GM13977 (cell line): Measurements from ENCODE around the gene B3GNT9.

Experiments
- DNase-seq: peaks from one replicate; pipeline ENCODE4 v3.0.0; 2012; ENCODE audit warnings: low spot score
- in situ Hi-C: fragments of 300-500 bp; cut with MboI; formaldehyde crosslinking; loops from one replicate; pipeline ENCODE4 v1.12.0; 2022; ENCODE audit warnings: low sequenced_read_pairs, low pct_unique_long_range_greater_than_20kb, mixed read lengths, inconsistent platforms; ENCODE audit not compliant: unreplicated experiment
- TF ChIP-seq, protein P1 (sequence below): IDR thresholded peaks from 2 replicates; pipeline ENCODE4 v1.5.1; 2012; ENCODE audit warnings: mild to moderate bottlenecking, control low read depth; ENCODE audit not compliant: insufficient read depth; ENCODE audit errors: extremely low read depth, missing control alignments

The B3GNT9 gene

GRCh38 chr16:67182288-67182687 lies 31.5 kb upstream of the B3GNT9 start:
- TF ChIP-seq, protein P1, sequence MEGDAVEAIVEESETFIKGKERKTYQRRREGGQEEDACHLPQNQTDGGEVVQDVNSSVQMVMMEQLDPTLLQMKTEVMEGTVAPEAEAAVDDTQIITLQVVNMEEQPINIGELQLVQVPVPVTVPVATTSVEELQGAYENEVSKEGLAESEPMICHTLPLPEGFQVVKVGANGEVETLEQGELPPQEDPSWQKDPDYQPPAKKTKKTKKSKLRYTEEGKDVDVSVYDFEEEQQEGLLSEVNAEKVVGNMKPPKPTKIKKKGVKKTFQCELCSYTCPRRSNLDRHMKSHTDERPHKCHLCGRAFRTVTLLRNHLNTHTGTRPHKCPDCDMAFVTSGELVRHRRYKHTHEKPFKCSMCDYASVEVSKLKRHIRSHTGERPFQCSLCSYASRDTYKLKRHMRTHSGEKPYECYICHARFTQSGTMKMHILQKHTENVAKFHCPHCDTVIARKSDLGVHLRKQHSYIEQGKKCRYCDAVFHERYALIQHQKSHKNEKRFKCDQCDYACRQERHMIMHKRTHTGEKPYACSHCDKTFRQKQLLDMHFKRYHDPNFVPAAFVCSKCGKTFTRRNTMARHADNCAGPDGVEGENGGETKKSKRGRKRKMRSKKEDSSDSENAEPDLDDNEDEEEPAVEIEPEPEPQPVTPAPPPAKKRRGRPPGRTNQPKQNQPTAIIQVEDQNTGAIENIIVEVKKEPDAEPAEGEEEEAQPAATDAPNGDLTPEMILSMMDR, result no peak
- in situ Hi-C loops, result no loop called here
- DNase-seq, result no peak

GRCh38 chr16:67181346-67181745 lies 30.5 kb upstream of the B3GNT9 start:
- in situ Hi-C loops, result no loop called here
- DNase-seq, result no peak
- TF ChIP-seq, protein P1, result no peak

DNA sequence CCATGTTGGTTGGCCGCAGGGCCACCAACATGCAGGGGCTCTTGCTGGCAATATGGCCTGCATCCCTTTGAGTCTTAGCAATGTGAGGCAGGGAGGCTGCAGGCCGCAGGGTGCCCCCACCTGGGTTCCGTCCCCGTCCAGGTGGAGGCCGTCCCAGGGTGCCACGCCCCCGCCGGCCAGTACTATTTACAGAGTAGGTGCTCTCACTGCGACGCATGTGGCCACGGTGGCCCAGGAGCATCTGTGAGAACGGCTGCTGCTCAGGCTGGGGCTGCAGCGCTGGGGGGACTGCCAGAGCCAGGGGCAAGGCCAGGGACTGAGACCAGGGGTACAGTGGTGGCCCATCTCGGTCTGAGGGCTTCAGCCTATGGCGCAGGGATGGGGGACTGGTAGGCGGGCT lies 29.4 kb upstream of the B3GNT9 start:
- TF ChIP-seq, protein P1, result no peak
- in situ Hi-C loops, result no loop called here
- no peak for DNase-seq

DNA sequence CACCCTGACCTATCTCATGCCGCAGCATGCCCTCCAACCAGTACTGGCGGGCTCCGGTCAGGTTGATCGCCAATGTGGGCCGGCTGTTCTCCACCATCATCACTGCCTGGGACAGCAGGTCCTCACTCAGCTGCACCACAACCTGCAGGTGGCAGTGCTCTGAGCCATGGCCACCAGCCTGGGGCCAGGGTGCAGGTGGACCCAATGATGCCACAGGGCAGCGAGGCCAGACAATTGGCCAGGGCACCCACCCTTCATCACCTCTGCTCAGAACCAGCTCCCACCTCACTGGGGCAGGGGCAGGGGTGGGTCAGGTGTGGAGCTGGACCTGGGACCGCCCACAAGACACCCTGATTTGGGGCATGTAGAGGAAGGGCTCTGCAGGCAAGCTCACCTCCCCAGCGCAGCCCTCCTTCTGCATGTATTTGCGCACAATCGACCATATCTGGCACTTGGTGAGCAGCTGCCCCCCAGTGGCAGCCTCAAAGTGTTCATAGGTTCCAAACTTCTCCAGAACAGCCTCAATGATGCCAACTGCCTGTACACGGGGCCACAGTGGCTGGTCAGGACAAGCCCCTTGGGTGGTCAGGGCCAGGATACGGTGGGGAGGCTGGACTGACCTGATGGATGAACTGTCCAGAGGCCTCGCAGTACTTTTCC lies 28.8 kb upstream of the B3GNT9 start:
- in situ Hi-C loops, result no loop called here
- no peak for DNase-seq
- TF ChIP-seq, protein P1, result no peak

DNA sequence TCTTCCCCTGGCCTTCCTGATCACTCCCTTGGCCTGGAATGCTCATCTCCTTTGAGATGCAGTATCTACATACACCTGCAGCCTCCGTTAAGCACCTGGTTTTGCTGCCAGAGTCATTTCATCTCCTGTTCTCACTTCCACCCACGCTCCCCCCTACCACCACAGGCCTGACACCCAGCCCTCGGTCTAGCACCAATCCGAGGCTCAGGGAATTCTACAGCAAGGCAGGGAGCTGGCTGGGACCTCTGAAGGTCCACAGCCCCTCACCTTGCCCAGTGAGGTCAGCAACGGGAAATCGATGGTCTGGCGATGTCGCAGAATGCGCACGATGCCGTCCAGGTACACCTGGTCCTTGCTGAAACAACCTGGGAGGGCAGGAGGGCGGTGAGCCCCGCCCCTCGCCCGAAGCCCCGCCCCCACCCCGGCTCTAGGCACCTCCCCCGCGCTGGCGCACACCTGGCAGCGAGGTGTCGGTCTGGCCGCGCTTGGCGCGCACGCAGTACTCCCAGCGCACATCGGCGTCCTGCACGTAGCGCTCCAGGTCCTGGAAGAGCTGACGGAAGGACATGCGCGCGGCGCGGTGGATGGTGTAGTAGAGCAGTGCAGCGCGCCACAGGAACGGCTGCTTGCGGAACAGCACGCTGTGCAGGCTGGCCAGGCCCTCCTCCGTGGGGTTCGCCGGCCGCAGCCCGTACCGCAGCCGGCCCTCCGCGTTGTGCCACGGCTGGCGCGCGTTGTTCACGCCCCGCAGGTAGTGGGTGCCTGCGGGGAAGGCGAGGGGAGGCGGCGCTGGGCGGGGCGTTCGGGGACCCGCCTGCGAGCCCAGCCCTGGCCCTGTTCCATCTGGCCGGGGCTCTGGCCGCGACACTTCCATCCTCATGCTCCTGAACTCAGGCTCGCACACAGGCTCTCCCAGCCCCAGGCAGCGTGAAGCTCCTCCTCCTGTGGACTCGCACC lies 27.2 kb upstream of the B3GNT9 start:
- in situ Hi-C loops, result no loop called here
- DNase-seq, result no peak
- TF ChIP-seq, protein P1, result no peak

GRCh38 chr16:67176662-67177061 lies 25.9 kb upstream of the B3GNT9 start:
- DNase-seq, result no peak

More at GRCh38 chr16:67176662-67177061, 25.9 kb upstream of the B3GNT9 start:
- TF ChIP-seq, protein P1, result no peak
- in situ Hi-C loops, result no loop called here
